PC-3 (cell line): ENCODE measurements around the gene IL25. TPM values are rescaled to one million over a fixed set of nuclear protein-coding genes. Genes with fewer than 3 reads are reported as not detected.

ENCODE experiments used
- ATAC-seq: fragments of 200-7000 bp; cut with Tn5 transposase; 2 replicates; pipeline ENCODE4 v1.9.1; 2020; ENCODE audit warnings: mild to moderate bottlenecking, moderate library complexity
- BruUV-seq: library from RNA; stranded (reverse); fragments of 400-500 nt; replicated peaks from 2 replicates; lab custom pipeline; 2021; lab: Mats Ljungman, UMichigan
- CTCF ChIA-PET: fragments of 300-600 bp; sonication (Branson Sonifier 250); formaldehyde crosslinking; loops from one replicate; lab custom pipeline; 2022; ENCODE audit warnings: antibody characterized with exemption; lab: Charles Lee
- POLR2A ChIA-PET: fragments of 300-600 bp; sonication (Branson Sonifier 250); formaldehyde crosslinking; loops from one replicate; lab custom pipeline; 2022; ENCODE audit warnings: antibody characterized with exemption; ENCODE audit not compliant: unreplicated experiment; lab: Charles Lee
- DNase-seq: peaks from one replicate; pipeline ENCODE4 v3.0.0-alpha.2; 2015
- H2AFZ ChIP-seq: fragments of 300-600 bp; sonication (generic); 2 replicates; pipeline ENCODE4 v1.6.0; 2016; ENCODE audit warnings: antibody characterized with exemption, low read length
- H3F3A ChIP-seq: fragments of 300-600 bp; sonication (generic); one replicate; pipeline ENCODE4 v1.6.0; 2017; ENCODE audit warnings: antibody characterized with exemption, low read length, control low read depth, mild to moderate bottlenecking; ENCODE audit not compliant: unreplicated experiment
- H3K27ac ChIP-seq: fragments of 300-600 bp; sonication (generic); 2 replicates; pipeline ENCODE4 v1.5.1; 2016; ENCODE audit warnings: mild to moderate bottlenecking, low read length
- H3K27me3 ChIP-seq: fragments of 300-600 bp; sonication (generic); 2 replicates; pipeline ENCODE4 v1.6.1; 2016; ENCODE audit warnings: low read length, mixed read lengths
- H3K36me3 ChIP-seq: fragments of 300-600 bp; sonication (generic); 2 replicates; pipeline ENCODE4 v1.6.1; 2016; ENCODE audit warnings: low read depth, mixed run types, low read length, mixed read lengths
- H3K4me1 ChIP-seq: fragments of 300-600 bp; sonication (generic); 2 replicates; pipeline ENCODE4 v1.5.1; 2016; ENCODE audit warnings: low read length; ENCODE audit not compliant: insufficient read depth
- H3K4me2 ChIP-seq: fragments of 300-600 bp; sonication (generic); 2 replicates; pipeline ENCODE4 v1.6.0; 2016; ENCODE audit warnings: low read length
- H3K4me3 ChIP-seq: fragments of 300-600 bp; sonication (generic); 2 replicates; pipeline ENCODE4 v1.5.1; 2016; ENCODE audit warnings: mild to moderate bottlenecking, low read length, mixed read lengths
- H3K79me2 ChIP-seq: fragments of 300-600 bp; sonication (generic); 2 replicates; pipeline ENCODE4 v1.6.1; 2017; ENCODE audit warnings: low read length, mixed read lengths
- H3K9ac ChIP-seq: fragments of 300-600 bp; sonication (generic); 2 replicates; pipeline ENCODE4 v1.6.0; 2016; ENCODE audit warnings: mild to moderate bottlenecking, low read length
- H3K9me2 ChIP-seq: fragments of 300-600 bp; sonication (generic); replicated peaks from 2 replicates; pipeline ENCODE4 v1.6.1; 2016; ENCODE audit warnings: mixed run types, low read length, mixed read lengths
- H3K9me3 ChIP-seq: fragments of 300-600 bp; sonication (generic); 2 replicates; pipeline ENCODE4 v1.6.1; 2016; ENCODE audit warnings: low read length, mixed read lengths
- H4K20me1 ChIP-seq: fragments of 300-600 bp; sonication (generic); 2 replicates; pipeline ENCODE4 v1.6.1; 2016; ENCODE audit warnings: low read length, mixed read lengths
- EZH2 ChIP-seq: fragments of 300-600 bp; sonication (generic); IDR thresholded peaks from one replicate; pipeline ENCODE4 v1.6.1; 2017; ENCODE audit warnings: antibody characterized with exemption, mild to moderate bottlenecking, low read length; ENCODE audit not compliant: unreplicated experiment
- EZH2phosphoT487 ChIP-seq: fragments of 300-600 bp; sonication (generic); IDR thresholded peaks from 2 replicates; pipeline ENCODE4 v1.6.1; 2018; ENCODE audit warnings: mild to moderate bottlenecking, antibody characterized with exemption, low read length, borderline replicate concordance
- intact Hi-C: fragments of 100-400 bp; cut with micrococcal nuclease; formaldehyde crosslinking; loops from 2 replicates; pipeline ENCODE4 v1.9.0; 2023
- total RNA-seq: library from RNA; depleted of rRNA; stranded (reverse); fragments of >200 nt; gene quantifications from 2 replicates; pipeline ENCODE4 v1.2.3, GENCODE V29; 2014
- TF ChIP-seq, protein P1 (sequence below): fragments of 300-600 bp; sonication (generic); conservative IDR thresholded peaks from 2 replicates; pipeline ENCODE4 v1.5.1; 2017; ENCODE audit warnings: antibody characterized with exemption, low read depth, mild to moderate bottlenecking, low read length

IL25 gene
- total RNA-seq, 1 experiment from 2014 or later = not detected

DNA sequence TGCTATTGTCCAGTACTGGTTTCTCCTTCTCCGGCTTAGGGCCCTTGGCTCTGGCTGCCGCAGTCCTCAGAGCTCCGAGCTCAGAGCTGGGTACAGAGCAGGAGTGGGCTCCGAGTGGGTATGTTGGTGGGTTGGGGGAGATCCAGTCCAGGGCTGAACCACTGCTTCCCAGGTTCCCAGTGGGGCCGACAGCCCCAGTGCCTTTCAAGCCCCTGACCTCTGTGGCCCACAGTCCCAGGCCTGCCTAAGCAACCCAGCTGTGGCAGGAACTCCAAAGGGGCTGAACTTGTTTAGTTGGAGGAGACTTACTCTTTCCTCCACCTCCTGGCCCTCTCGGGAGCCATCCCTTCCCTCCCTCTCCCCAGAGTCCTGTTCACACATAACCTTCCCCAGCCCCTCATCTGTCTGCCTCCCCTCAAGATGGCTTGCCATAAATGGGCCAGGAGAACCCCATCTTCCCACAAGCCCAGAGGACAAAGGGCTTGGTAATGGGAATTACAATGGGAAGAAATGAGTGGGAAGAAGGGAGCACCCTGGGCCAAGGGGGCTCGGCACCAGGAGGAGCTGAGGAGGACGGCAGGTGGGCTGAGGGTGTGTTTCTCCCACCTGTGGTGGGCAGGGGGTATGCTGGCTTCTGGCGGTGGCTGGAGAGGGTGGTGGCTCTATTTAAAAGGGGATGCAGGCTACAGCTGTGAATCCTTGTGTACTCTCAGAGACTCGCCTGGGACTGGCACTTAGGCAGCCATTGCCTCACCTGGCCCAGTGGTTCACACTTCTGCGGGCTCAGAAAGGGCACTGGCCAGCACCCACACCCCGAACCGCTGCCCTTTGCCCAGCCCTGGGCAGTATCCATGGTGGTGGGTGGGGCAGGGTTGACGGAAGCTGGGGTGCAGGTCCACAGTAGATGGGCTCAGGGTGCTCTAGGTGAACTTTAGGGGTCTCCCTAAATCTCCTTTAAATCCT, 39.2 kb downstream of the IL25 start:
- DNase-seq (no peak), ATAC-seq (no peak)
- Histone ChIP-seq H3K27me3 (peaks cover 96% of the 10 kb centered on the region), H4K20me1 (no peaks in the 10 kb centered on the region), H3K79me2 (no peaks in the 10 kb centered on the region), H3K27ac (no peak overlapping the region), H3K4me1 (no peaks in the 10 kb centered on the region), H3K9me3 (no peaks in the 10 kb centered on the region), H3K4me3 (no peak overlapping the region), H3F3A (no peaks in the 10 kb centered on the region), H3K4me2 (no peak overlapping the region), H3K9me2 (no peaks in the 10 kb centered on the region), H3K36me3 (no peaks in the 10 kb centered on the region), H3K9ac (no peak overlapping the region), H2AFZ (no peak overlapping the region)
- intact Hi-C loops = no loop called here
- POLR2A ChIA-PET = no interaction called here
- BruUV-seq = no TSS peak
- CTCF ChIA-PET = no interaction called here
- TF ChIP-seq EZH2phosphoT487 (no peak), EZH2 (no peak)
- TF ChIP-seq, protein P1, sequence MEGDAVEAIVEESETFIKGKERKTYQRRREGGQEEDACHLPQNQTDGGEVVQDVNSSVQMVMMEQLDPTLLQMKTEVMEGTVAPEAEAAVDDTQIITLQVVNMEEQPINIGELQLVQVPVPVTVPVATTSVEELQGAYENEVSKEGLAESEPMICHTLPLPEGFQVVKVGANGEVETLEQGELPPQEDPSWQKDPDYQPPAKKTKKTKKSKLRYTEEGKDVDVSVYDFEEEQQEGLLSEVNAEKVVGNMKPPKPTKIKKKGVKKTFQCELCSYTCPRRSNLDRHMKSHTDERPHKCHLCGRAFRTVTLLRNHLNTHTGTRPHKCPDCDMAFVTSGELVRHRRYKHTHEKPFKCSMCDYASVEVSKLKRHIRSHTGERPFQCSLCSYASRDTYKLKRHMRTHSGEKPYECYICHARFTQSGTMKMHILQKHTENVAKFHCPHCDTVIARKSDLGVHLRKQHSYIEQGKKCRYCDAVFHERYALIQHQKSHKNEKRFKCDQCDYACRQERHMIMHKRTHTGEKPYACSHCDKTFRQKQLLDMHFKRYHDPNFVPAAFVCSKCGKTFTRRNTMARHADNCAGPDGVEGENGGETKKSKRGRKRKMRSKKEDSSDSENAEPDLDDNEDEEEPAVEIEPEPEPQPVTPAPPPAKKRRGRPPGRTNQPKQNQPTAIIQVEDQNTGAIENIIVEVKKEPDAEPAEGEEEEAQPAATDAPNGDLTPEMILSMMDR = no peak

DNA sequence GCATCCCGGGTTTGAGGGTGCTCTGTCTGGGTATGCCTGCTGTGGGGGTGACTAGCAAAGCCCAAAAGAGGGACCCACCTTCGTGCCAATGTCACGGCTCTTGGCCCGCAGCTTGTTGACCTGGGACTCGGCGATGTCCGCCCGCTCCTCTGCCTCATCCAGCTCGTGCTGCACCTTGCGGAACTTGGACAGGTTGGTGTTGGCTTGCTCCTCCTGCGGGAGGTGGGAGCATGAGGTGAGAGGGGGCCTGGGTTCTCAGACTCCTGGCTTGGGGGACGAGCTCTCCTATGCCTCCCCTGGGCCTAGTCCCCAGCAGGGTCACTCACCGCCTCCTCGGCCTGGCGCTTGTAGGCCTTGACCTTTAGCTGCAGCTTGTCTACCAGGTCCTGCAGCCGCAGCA, 41.1 kb downstream of the IL25 start:
- no peak for TF ChIP-seq EZH2phosphoT487
- no peak for TF ChIP-seq EZH2
- TF ChIP-seq, protein P1 = no peak
- BruUV-seq = no TSS peak
- Histone ChIP-seq H2AFZ (no peak overlapping the region), H3K36me3 (no peaks in the 10 kb centered on the region), H3K9me2 (no peaks in the 10 kb centered on the region), H3K9ac (no peak overlapping the region), H3K79me2 (no peaks in the 10 kb centered on the region), H3K4me2 (no peak overlapping the region), H3K4me1 (no peaks in the 10 kb centered on the region), H3K9me3 (no peaks in the 10 kb centered on the region), H3K4me3 (no peak overlapping the region), H4K20me1 (no peaks in the 10 kb centered on the region), H3F3A (no peaks in the 10 kb centered on the region), H3K27ac (no peak overlapping the region), H3K27me3 (peaks cover 95% of the 10 kb centered on the region)
- intact Hi-C loops = no loop called here
- ATAC-seq (no peak), DNase-seq (no peak)
- ChIA-PET CTCF (no interaction called here), POLR2A (no interaction called here)

DNA sequence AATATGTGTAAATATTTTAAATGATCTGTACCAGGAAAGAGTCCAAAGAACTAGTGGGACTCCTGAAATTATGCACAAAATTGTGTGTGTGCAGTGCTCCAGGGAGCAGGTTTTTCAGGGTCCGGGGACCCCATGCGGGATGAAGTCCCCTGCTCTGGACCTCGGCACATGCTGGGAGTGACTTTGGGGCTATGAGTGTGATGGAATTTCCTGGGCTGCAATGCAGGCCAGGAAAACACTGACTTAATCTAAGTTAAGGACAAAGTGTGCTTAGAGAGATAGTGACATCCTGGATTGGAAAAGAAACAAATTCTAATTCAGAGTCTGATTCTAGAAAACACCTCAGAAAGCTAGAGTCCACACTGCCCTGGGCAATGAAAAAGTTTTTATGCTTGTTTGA, 41.6 kb downstream of the IL25 start:
- no peak overlapping the region for H3K9ac ChIP-seq
- no peaks in the 10 kb centered on the region for H3K9me2 ChIP-seq
- no peak overlapping the region for H2AFZ ChIP-seq
- no peaks in the 10 kb centered on the region for H3F3A ChIP-seq
- H3K9me3 ChIP-seq = no peaks in the 10 kb centered on the region
- CTCF ChIA-PET = no interaction called here
- H3K27ac ChIP-seq = no peak overlapping the region
- H3K79me2 ChIP-seq = no peaks in the 10 kb centered on the region
- DNase-seq = no peak
- no peaks in the 10 kb centered on the region for H3K36me3 ChIP-seq
- ATAC-seq = no peak
- intact Hi-C loops = no loop called here
- H3K4me1 ChIP-seq = no peaks in the 10 kb centered on the region
- no peak overlapping the region for H3K4me2 ChIP-seq
- POLR2A ChIA-PET = no interaction called here
- H3K4me3 ChIP-seq = no peak overlapping the region
- peaks cover 95% of the 10 kb centered on the region for H3K27me3 ChIP-seq
- H4K20me1 ChIP-seq = no peaks in the 10 kb centered on the region
- TF ChIP-seq EZH2phosphoT487 = no peak
- TF ChIP-seq, protein P1 = no peak
- TF ChIP-seq EZH2 = no peak
- BruUV-seq = no TSS peak
